MCF 10A (cell line): Measurements from ENCODE around the gene ANAPC1. TPM values are rescaled to one million over a fixed set of nuclear protein-coding genes. Genes with fewer than 3 reads are reported as not detected.

Experiments
- microRNA-seq: library from miRNA; unstranded; fragments of <30 nt; microRNA quantifications from one replicate; pipeline ENCODE4 v1.2.0, GENCODE V29; 2022
- total RNA-seq: library from RNA; stranded (reverse); gene quantifications from 2 replicates; pipeline ENCODE4 v1.2.3, GENCODE V29; 2022

The ANAPC1 gene
- total RNA-seq, 1 experiment from 2014 or later, result 66.1 TPM

Small RNA genes lying within 50 kb of the gene (microRNA-seq; reads per million reads assigned to microRNA genes)
- gene MIR4771-2, result not detected

Other genes starting within 250 kb of the ANAPC1 start
- 0.19 and 0.49 TPM in 2 replicates for gene MERTK, start 14.4 kb upstream of the ANAPC1 start, total RNA-seq
- gene TMEM87B, start 171.1 kb upstream of the ANAPC1 start, total RNA-seq, result 29.1 and 39.2 TPM in 2 replicates